ENCODE data around the gene FBLN2.

The FBLN2 gene

DNA sequence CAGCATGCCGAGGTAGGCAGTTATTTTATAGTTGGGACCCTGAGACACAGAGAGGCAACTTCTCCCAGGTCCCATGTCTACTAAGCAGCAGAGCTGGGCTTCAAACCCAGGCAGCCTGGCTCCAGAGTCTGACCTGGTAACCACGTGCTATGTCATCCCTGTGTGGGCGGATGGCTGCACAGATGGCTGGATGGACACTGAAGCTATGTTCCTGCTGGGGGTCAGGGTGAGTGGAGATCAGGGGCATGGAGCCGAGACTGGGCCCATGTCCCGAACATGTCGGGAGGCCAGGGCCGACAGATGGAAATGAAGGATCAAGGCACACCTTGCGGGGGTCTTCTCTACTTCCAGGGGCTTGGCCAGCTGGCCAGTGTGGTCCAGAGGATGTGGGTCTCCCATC is 9.3 kb upstream of the FBLN2 start:
- H3K27ac ChIP-seq, result no peak overlapping the region

DNA sequence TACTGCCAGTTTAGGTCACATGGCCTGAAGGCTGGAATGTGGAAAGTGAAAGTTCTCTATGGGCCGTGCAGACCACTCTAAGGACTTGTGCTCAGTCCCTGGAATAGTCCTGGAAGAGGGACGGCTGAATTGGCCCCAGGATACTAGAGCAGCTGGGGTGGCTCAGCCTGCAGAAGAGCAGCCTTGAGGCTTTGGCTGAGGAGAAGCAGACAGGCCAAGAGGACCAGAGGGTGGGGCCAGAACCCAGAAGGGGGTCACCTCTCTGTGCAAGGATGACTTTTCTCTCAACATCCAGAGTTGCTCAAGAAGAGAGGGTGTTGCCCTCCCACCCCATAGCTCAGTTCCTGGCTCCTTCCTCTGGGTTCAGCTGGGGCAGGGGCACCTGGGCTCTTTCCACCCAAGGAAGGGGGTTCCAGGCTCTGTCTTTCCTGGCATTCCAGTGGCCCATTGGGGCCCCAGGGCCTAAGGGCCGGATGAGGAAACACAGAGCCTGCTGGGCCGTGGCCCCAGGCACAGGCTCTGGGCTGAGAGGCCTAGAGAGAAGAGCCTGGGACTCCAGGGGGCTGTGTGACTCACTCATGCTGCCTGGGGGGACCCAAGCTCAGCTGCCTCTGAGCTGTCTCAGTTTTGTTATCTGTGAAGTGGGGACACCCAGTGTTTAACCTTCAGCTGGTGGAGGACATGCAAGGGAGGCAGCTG is 8.5 kb upstream of the FBLN2 start:
- no peak for TF ChIP-seq ZFX (IDR thresholded peaks at IDR 0.05)
- TF ChIP-seq, protein P1, sequence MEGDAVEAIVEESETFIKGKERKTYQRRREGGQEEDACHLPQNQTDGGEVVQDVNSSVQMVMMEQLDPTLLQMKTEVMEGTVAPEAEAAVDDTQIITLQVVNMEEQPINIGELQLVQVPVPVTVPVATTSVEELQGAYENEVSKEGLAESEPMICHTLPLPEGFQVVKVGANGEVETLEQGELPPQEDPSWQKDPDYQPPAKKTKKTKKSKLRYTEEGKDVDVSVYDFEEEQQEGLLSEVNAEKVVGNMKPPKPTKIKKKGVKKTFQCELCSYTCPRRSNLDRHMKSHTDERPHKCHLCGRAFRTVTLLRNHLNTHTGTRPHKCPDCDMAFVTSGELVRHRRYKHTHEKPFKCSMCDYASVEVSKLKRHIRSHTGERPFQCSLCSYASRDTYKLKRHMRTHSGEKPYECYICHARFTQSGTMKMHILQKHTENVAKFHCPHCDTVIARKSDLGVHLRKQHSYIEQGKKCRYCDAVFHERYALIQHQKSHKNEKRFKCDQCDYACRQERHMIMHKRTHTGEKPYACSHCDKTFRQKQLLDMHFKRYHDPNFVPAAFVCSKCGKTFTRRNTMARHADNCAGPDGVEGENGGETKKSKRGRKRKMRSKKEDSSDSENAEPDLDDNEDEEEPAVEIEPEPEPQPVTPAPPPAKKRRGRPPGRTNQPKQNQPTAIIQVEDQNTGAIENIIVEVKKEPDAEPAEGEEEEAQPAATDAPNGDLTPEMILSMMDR (conservative IDR thresholded peaks at IDR 0.05), result no peak
- no peak overlapping the region for H3K27ac ChIP-seq

More for the DNA sequence above, 9.3 kb upstream of the FBLN2 start:
- TF ChIP-seq, protein P1 (conservative IDR thresholded peaks at IDR 0.05), result no peak
- TF ChIP-seq ZFX (IDR thresholded peaks at IDR 0.05), result no peak

DNA sequence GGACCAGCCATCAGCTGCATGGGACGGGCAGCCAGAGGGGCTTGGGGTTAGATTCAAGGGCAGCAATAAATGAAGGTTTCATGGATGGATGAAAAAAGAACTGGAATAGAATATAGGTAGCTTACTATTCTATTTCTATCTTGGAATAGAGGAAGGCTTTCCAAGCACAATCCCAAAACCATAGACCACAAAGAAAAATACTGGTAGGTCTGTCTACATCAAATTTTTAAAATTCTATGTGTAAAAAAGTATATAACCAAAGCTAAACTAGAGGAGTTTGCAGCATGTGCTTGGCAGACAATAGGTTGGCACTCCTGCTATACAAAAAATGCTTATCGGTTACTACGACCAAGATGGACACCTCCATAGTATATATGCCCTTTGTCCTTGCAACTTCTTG is 7.2 kb upstream of the FBLN2 start:
- TF ChIP-seq, protein P1 (conservative IDR thresholded peaks at IDR 0.05), result no peak
- no peak overlapping the region for H3K27ac ChIP-seq

DNA sequence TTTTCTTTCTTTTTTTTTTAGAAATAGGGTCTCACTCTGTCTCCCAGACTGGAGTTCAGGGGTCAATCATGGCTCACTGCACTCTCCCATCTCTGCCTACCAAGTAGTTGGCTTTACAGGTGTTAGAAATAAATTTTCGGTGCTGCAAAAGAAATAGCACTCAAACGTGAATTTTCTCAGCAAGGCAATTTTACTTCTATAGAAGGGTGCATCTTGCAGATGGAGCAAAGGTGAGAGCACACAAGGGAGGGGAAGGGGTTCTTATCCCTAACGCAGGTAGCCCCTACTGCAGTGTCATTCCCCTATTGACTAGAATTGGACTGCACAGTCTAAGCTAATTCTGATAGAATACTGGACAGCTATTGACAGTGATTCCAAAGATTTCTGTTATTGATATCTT is 6.8 kb upstream of the FBLN2 start:
- no peak for TF ChIP-seq ZFX (IDR thresholded peaks at IDR 0.05)
- TF ChIP-seq, protein P1 (conservative IDR thresholded peaks at IDR 0.05), result no peak
- H3K27ac ChIP-seq, result no peak overlapping the region

DNA sequence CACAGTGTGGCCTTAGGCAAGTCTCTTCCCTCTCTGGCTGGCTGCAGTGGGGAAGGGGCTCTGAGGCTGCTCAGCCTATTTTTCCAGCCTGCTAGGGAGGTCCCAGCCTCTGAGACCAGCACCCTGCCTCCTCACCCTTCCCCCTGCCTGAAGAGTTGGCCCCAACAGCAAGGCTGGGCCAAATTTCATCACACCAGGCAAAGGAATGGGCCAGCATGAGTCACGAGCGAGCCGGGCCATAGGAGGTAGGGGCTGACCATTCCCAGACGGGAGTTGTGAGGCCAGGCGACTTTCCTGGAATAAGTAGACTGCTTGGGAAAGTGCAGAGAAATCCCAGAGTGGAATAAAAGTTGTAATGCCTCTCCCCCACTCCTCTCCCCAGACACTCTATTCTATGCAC is 5.7 kb upstream of the FBLN2 start:
- TF ChIP-seq, protein P1 (conservative IDR thresholded peaks at IDR 0.05), result no peak
- TF ChIP-seq ZFX (IDR thresholded peaks at IDR 0.05), result no peak
- no peak overlapping the region for H3K27ac ChIP-seq

DNA sequence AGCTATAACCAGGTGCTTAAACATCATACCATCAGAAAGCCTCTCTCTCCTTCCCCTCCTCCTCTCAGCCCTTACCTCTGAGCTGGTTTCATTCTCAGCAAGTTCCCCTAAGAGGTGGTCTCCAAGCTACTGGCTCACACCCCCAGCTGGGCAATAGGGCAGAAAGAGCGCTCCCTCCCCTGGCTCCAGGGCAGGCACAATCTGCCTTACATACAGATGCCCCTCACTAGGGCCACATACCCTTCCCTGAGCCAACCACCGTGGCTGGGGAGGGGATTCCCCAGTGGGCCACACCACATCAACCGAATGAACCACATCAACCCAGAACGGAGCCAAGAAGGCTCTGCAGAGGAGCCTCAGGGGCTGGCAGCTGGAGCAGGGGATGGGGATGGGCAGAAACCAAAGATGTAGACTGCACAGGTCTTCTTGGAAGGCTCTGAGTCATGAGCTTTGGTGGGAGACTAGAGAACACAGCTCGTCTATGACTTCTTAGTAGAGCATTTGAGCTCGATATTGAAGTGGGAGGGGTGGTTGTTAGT is 4.6 kb upstream of the FBLN2 start:
- H3K27ac ChIP-seq, result no peak overlapping the region
- TF ChIP-seq ZFX (IDR thresholded peaks at IDR 0.05), result no peak
- TF ChIP-seq, protein P1 (conservative IDR thresholded peaks at IDR 0.05), result no peak

DNA sequence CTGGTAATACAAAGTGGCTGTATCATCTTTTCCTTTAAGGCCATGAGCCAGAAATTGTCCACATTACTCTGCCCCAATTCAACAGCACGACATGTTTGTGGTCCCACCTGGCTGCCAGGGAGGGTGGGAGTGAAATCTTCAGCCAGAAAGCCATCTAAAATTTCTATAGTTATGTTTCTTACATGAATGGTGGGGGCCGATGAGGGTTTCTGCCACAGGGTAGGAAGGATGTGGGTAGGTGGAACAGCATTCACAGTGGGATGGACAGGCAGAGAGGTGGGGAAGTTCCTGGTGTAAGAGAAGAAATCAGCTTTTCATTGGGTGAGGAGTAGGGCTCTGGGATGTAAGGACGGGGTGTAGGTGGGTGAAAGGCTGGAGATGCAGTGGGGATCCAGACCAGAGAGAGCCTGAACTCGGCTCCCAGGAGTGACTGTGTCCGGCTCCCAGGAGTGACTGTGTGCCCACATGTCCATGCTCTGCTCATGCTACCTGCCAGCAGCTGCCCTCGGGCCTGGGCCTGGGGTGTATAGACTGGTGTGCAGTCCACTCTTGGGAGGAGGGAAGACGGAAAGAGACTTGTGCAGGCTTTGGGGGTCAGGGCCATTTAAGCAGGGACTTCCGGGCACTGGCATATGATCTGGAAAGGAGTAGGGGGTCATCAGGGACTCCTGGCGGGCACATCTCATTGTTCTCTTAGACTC is 3.8 kb upstream of the FBLN2 start:
- TF ChIP-seq, protein P1 (conservative IDR thresholded peaks at IDR 0.05), result no peak
- no peak for TF ChIP-seq ZFX (IDR thresholded peaks at IDR 0.05)
- H3K27ac ChIP-seq, result no peak overlapping the region
